Measurements from ENCODE around the gene AURKAIP1. TPM values are rescaled to one million over a fixed set of nuclear protein-coding genes. Genes with fewer than 3 reads are reported as not detected.

Gene AURKAIP1
- total and polyA plus RNA-seq, 9 of the 15 experiments (the other 6 are each of a cell fraction or from before 2014, with no cell fraction given), result 7.8 to 478 (median 92.0) TPM

DNA sequence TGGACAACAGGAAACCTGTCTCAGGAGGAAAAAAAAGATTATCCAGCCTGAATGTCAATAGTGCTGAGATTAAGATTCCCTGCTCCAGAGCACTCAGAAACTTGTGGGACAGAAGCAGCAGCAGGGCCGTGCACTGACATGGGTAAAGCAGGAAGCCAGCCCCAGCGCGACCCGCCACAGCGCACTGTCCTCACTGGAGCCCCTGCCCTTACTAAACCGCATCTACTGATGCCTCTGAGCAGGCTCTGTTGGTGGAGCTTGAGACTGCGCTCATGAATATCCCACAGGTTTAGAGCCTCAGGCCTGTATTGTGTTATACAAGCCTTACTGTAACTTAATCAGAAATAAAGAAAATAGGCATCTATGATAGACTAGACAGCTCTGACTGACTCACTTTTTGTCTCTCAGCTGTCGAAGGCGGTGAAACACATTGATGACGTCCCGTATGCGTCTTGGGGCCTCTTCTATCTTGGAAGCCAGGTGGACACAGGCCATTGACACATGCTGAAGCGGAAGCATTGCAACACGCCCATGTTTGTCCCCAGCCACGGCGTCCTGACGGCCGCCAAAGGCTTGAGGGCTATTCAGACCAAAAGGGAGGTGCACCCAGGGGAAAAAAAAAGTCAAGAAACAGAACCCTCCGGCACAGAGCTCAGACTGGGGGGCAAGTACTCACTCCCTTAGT is 23.0 kb upstream of the AURKAIP1 start (continued):
- TF ChIP-seq GTF2E2 (tag; IDR thresholded peaks at IDR 0.05) (no peak), TOE1 (IDR thresholded peaks at IDR 0.05; ENCODE audit: borderline replicate concordance) (no peak), TOE1 (CRISPR knock-in tag; IDR thresholded peaks at IDR 0.05; ENCODE audit: borderline replicate concordance, low read depth) (no peak), HOXB6 (CRISPR knock-in tag; IDR thresholded peaks at IDR 0.05; ENCODE audit: borderline replicate concordance) (no peak), NCOA2 (IDR thresholded peaks at IDR 0.05; ENCODE audit: partially characterized antibody in 2 of 2) (no peak), NRF1 (conservative IDR thresholded peaks at IDR 0.05 in 1 of 2, IDR thresholded peaks at IDR 0.05 in 1 of 2) (no peak), MYNN (IDR thresholded peaks at IDR 0.05) (no peak), MYNN (CRISPR knock-in tag; IDR thresholded peaks at IDR 0.05) (no peak), RBBP5 (IDR thresholded peaks at IDR 0.05; ENCODE audit: borderline replicate concordance, insufficient read depth, low read length, poor library complexity, severe bottlenecking) (no peak), DACH1 (IDR thresholded peaks at IDR 0.05; ENCODE audit: partially characterized antibody) (peak; percentile 74), RUNX1 (IDR thresholded peaks at IDR 0.05; ENCODE audit: low read depth) (no peak), ZNF23 (CRISPR knock-in tag; IDR thresholded peaks at IDR 0.05) (no peak), HSF4 (CRISPR knock-in tag; IDR thresholded peaks at IDR 0.05; ENCODE audit: borderline replicate concordance) (no peak), MCM5 (IDR thresholded peaks at IDR 0.05; ENCODE audit: low read depth) (no peak), HMGN3 (IDR thresholded peaks at IDR 0.05; ENCODE audit: borderline replicate concordance, extremely low read depth, insufficient read length, low read depth, low read length) (no peak), TAF15 (IDR thresholded peaks at IDR 0.05; ENCODE audit: low read depth, low read length) (no peak), TAF9B (IDR thresholded peaks at IDR 0.05; ENCODE audit: partially characterized antibody) (no peak), SMAD3 (CRISPR knock-in tag; conservative IDR thresholded peaks at IDR 0.05) (no peak), ZNF253 (CRISPR knock-in tag; conservative IDR thresholded peaks at IDR 0.05) (no peak), ZNF583 (CRISPR knock-in tag; IDR thresholded peaks at IDR 0.05) (no peak), ZNF263 (CRISPR knock-in tag; IDR thresholded peaks at IDR 0.05; ENCODE audit: borderline replicate concordance) (no peak), ZNF140 (CRISPR knock-in tag; IDR thresholded peaks at IDR 0.05) (no peak), POLR2A (conservative IDR thresholded peaks at IDR 0.05) (peak; percentile 64), RBFOX2 (IDR thresholded peaks at IDR 0.05; ENCODE audit: low read depth, low read length) (no peak), FOXJ2 (tag; IDR thresholded peaks at IDR 0.05) (no peak)
- TF ChIP-seq, protein P1, sequence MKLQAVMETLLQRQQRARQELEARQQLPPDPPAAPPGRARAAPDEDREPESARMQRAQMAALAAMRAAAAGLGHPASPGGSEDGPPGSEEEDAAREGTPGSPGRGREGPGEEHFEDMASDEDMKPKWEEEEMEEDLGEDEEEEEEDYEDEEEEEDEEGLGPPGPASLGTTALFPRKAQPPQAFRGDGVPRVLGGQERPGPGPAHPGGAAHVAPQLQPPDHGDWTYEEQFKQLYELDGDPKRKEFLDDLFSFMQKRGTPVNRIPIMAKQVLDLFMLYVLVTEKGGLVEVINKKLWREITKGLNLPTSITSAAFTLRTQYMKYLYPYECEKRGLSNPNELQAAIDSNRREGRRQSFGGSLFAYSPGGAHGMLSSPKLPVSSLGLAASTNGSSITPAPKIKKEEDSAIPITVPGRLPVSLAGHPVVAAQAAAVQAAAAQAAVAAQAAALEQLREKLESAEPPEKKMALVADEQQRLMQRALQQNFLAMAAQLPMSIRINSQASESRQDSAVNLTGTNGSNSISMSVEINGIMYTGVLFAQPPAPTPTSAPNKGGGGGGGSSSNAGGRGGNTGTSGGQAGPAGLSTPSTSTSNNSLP (IDR thresholded peaks at IDR 0.05; ENCODE audit: borderline replicate concordance, low read depth, low read length), result no peak
- TF ChIP-seq, protein P2, sequence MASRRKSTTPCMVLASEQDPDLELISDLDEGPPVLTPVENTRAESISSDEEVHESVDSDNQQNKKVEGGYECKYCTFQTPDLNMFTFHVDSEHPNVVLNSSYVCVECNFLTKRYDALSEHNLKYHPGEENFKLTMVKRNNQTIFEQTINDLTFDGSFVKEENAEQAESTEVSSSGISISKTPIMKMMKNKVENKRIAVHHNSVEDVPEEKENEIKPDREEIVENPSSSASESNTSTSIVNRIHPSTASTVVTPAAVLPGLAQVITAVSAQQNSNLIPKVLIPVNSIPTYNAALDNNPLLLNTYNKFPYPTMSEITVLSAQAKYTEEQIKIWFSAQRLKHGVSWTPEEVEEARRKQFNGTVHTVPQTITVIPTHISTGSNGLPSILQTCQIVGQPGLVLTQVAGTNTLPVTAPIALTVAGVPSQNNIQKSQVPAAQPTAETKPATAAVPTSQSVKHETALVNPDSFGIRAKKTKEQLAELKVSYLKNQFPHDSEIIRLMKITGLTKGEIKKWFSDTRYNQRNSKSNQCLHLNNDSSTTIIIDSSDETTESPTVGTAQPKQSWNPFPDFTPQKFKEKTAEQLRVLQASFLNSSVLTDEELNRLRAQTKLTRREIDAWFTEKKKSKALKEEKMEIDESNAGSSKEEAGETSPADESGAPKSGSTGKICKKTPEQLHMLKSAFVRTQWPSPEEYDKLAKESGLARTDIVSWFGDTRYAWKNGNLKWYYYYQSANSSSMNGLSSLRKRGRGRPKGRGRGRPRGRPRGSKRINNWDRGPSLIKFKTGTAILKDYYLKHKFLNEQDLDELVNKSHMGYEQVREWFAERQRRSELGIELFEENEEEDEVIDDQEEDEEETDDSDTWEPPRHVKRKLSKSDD (conservative IDR thresholded peaks at IDR 0.05; ENCODE audit: low read length), result no peak

Data from K562 (cell line).